Astrocyte (in vitro differentiated cells and primary cell): ENCODE results near the gene ZNF648. TPM values are rescaled to one million over a fixed set of nuclear protein-coding genes. Genes with fewer than 3 reads are reported as not detected.

ENCODE experiments used
- DNase-seq: peaks from one replicate; pipeline ENCODE4 v3.0.0-alpha.2; 2010; ENCODE audit warnings: low read depth
- FAIRE-seq: peaks from 2 replicates; lab custom pipeline; 2011; peaks lifted over from hg19 to GRCh38; lab: Jason Lieb, UNC
- H2AFZ ChIP-seq: 2 replicates; pipeline ENCODE4 v1.6.0; 2012; ENCODE audit warnings: low read depth, low read length, inconsistent platforms
- H3K27ac ChIP-seq: 2 replicates; pipeline ENCODE4 v1.5.1; 2011; ENCODE audit warnings: low read depth, low read length, inconsistent platforms
- H3K27me3 ChIP-seq: 2 replicates; pipeline ENCODE4 v1.6.0; 2011; ENCODE audit warnings: low read length, inconsistent platforms; ENCODE audit not compliant: insufficient read depth
- H3K36me3 ChIP-seq: 2 replicates; pipeline ENCODE4 v1.5.1; 2011; ENCODE audit warnings: low read length, inconsistent platforms; ENCODE audit not compliant: insufficient read depth
- H3K4me1 ChIP-seq: 2 replicates; pipeline ENCODE4 v1.5.1; 2011; ENCODE audit warnings: low read length, inconsistent platforms; ENCODE audit not compliant: insufficient read depth
- H3K4me2 ChIP-seq: 2 replicates; pipeline ENCODE4 v1.6.0; 2012; ENCODE audit warnings: low read length, inconsistent platforms
- H3K4me3 ChIP-seq: 2 replicates; pipeline ENCODE4 v1.5.1; 2011; ENCODE audit warnings: low read depth, mild to moderate bottlenecking, low read length, inconsistent platforms; ENCODE audit not compliant: insufficient read depth
- H3K79me2 ChIP-seq: 2 replicates; pipeline ENCODE4 v1.6.0; 2012; ENCODE audit warnings: mild to moderate bottlenecking, low read length, inconsistent platforms; ENCODE audit not compliant: insufficient read depth
- H3K9ac ChIP-seq: 2 replicates; pipeline ENCODE4 v1.6.0; 2012; ENCODE audit warnings: mild to moderate bottlenecking, low read length, inconsistent platforms
- H3K9me3 ChIP-seq: 2 replicates; pipeline ENCODE4 v1.5.1; 2012; ENCODE audit warnings: low read depth, mild to moderate bottlenecking, low read length, inconsistent platforms; ENCODE audit not compliant: insufficient read depth
- H4K20me1 ChIP-seq: 2 replicates; pipeline ENCODE4 v1.6.0; 2012; ENCODE audit warnings: low read length, inconsistent platforms; ENCODE audit not compliant: insufficient read depth
- H3K27ac Mint-ChIP-seq: one replicate; pipeline ENCODE4 v1.8.0; 2021; ENCODE audit warnings: mild to moderate bottlenecking, mixed read lengths; ENCODE audit not compliant: unreplicated experiment
- H3K27me3 Mint-ChIP-seq: one replicate; pipeline ENCODE4 v1.8.0; 2021; ENCODE audit warnings: low read depth, mixed read lengths; ENCODE audit not compliant: unreplicated experiment
- H3K36me3 Mint-ChIP-seq: one replicate; pipeline ENCODE4 v1.8.0; 2021; ENCODE audit warnings: low read depth, mixed read lengths; ENCODE audit not compliant: unreplicated experiment
- H3K4me1 Mint-ChIP-seq: one replicate; pipeline ENCODE4 v1.8.0; 2021; ENCODE audit warnings: low read depth, mixed read lengths; ENCODE audit not compliant: unreplicated experiment
- H3K4me3 Mint-ChIP-seq: one replicate; pipeline ENCODE4 v1.8.0; 2021; ENCODE audit warnings: mild to moderate bottlenecking, moderate library complexity, mixed read lengths; ENCODE audit not compliant: unreplicated experiment
- H3K9me3 Mint-ChIP-seq: one replicate; pipeline ENCODE4 v1.8.0; 2021; ENCODE audit warnings: mild to moderate bottlenecking, mixed read lengths; ENCODE audit not compliant: unreplicated experiment
- CTCF ChIP-seq: IDR thresholded peaks from 2 replicates; pipeline ENCODE4 v1.5.1; 2011; ENCODE audit warnings: low read depth, mild to moderate bottlenecking, inconsistent platforms, low read length, moderate library complexity; ENCODE audit not compliant: insufficient read depth
- EZH2 ChIP-seq: IDR thresholded peaks from 2 replicates; pipeline ENCODE4 v1.6.1; 2012; ENCODE audit warnings: mild to moderate bottlenecking, low read length, inconsistent platforms; ENCODE audit not compliant: insufficient read depth
- total RNA-seq: library from RNA; stranded (reverse); gene quantifications from 2 replicates; pipeline ENCODE4 v1.2.1, GENCODE V29; 2021

The ZNF648 gene
- total RNA-seq, 1 donor from 2014 or later, result not detected

GRCh38 chr1:182054698-182055326, 6.7 kb downstream of the ZNF648 start:
- H3K4me3 ChIP-seq, result no peak overlapping the region
- no peak overlapping the region for H3K4me2 ChIP-seq
- Mint-ChIP-seq H3K4me1 (no peaks in the 10 kb centered on the region), H3K9me3 (no peaks in the 10 kb centered on the region), H3K27ac (no peak overlapping the region), H3K36me3 (no peaks in the 10 kb centered on the region), H3K4me3 (no peak overlapping the region), H3K27me3 (peaks cover 2% of the 10 kb centered on the region)
- TF ChIP-seq CTCF, result peak; percentile 15
- TF ChIP-seq EZH2, result no peak
- no peaks in the 10 kb centered on the region for H4K20me1 ChIP-seq
- no peaks in the 10 kb centered on the region for H3K79me2 ChIP-seq
- DNase-seq, result no peak
- FAIRE-seq, result no peak
- no peaks in the 10 kb centered on the region for H3K36me3 ChIP-seq
- H3K27me3 ChIP-seq, result peaks cover 3% of the 10 kb centered on the region
- no peak overlapping the region for H3K27ac ChIP-seq
- no peaks in the 10 kb centered on the region for H3K4me1 ChIP-seq
- no peaks in the 10 kb centered on the region for H3K9me3 ChIP-seq
- no peak overlapping the region for H3K9ac ChIP-seq
- H2AFZ ChIP-seq, result no peak overlapping the region

GRCh38 chr1:182052355-182052754, 9.2 kb downstream of the ZNF648 start:
- DNase-seq (no peak), FAIRE-seq (no peak)
- TF ChIP-seq CTCF (no peak), EZH2 (no peak)
- no peaks in the 10 kb centered on the region for H3K9me3 ChIP-seq
- H3K79me2 ChIP-seq, result no peaks in the 10 kb centered on the region
- no peak overlapping the region for H3K4me3 Mint-ChIP-seq
- H3K9me3 Mint-ChIP-seq, result no peaks in the 10 kb centered on the region
- no peak overlapping the region for H3K27ac Mint-ChIP-seq
- no peaks in the 10 kb centered on the region for H4K20me1 ChIP-seq
- H3K4me3 ChIP-seq, result no peak overlapping the region
- H3K27me3 Mint-ChIP-seq, result no peaks in the 10 kb centered on the region
- H3K4me1 ChIP-seq, result no peaks in the 10 kb centered on the region
- no peaks in the 10 kb centered on the region for H3K36me3 ChIP-seq
- H3K9ac ChIP-seq, result no peak overlapping the region
- no peaks in the 10 kb centered on the region for H3K4me1 Mint-ChIP-seq
- no peaks in the 10 kb centered on the region for H3K36me3 Mint-ChIP-seq
- H3K27me3 ChIP-seq, result peaks cover 1% of the 10 kb centered on the region
- no peak overlapping the region for H3K27ac ChIP-seq
- no peak overlapping the region for H3K4me2 ChIP-seq
- no peak overlapping the region for H2AFZ ChIP-seq

GRCh38 chr1:182051938-182052337, 9.6 kb downstream of the ZNF648 start:
- H3K27ac ChIP-seq, result no peak overlapping the region
- no peak overlapping the region for H3K4me3 ChIP-seq
- FAIRE-seq, result no peak
- H4K20me1 ChIP-seq, result no peaks in the 10 kb centered on the region
- H3K27me3 ChIP-seq, result no peaks in the 10 kb centered on the region
- H3K4me2 ChIP-seq, result no peak overlapping the region
- H3K4me1 ChIP-seq, result no peaks in the 10 kb centered on the region
- H3K9ac ChIP-seq, result no peak overlapping the region
- Mint-ChIP-seq H3K9me3 (no peaks in the 10 kb centered on the region), H3K27me3 (no peaks in the 10 kb centered on the region), H3K27ac (no peak overlapping the region), H3K36me3 (no peaks in the 10 kb centered on the region), H3K4me3 (no peak overlapping the region), H3K4me1 (no peaks in the 10 kb centered on the region)
- H2AFZ ChIP-seq, result no peak overlapping the region
- H3K79me2 ChIP-seq, result no peaks in the 10 kb centered on the region
- H3K36me3 ChIP-seq, result no peaks in the 10 kb centered on the region
- TF ChIP-seq EZH2 (no peak), CTCF (no peak)
- DNase-seq, result no peak
- H3K9me3 ChIP-seq, result no peaks in the 10 kb centered on the region
